Measurements from ENCODE around the gene EXOSC1.
A peak's percentile ranks its signal among the peaks of the same experiment; 100 is the strongest.

The EXOSC1 gene

GRCh38 chr10:97451605-97452004, 5.8 kb upstream of the EXOSC1 start:
- in situ Hi-C loops (cut with HindIII; ENCODE audit: low sequenced_read_pairs): no loop called here
- no peak for DNase-seq (ENCODE audit: low read depth, low spot score)
- H3K4me3 ChIP-seq (ENCODE audit: low read depth, low read length): no peak overlapping the region
- TF ChIP-seq, protein P1, sequence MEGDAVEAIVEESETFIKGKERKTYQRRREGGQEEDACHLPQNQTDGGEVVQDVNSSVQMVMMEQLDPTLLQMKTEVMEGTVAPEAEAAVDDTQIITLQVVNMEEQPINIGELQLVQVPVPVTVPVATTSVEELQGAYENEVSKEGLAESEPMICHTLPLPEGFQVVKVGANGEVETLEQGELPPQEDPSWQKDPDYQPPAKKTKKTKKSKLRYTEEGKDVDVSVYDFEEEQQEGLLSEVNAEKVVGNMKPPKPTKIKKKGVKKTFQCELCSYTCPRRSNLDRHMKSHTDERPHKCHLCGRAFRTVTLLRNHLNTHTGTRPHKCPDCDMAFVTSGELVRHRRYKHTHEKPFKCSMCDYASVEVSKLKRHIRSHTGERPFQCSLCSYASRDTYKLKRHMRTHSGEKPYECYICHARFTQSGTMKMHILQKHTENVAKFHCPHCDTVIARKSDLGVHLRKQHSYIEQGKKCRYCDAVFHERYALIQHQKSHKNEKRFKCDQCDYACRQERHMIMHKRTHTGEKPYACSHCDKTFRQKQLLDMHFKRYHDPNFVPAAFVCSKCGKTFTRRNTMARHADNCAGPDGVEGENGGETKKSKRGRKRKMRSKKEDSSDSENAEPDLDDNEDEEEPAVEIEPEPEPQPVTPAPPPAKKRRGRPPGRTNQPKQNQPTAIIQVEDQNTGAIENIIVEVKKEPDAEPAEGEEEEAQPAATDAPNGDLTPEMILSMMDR (IDR thresholded peaks at IDR 0.05; ENCODE audit: low read depth, low read length): no peak

DNA sequence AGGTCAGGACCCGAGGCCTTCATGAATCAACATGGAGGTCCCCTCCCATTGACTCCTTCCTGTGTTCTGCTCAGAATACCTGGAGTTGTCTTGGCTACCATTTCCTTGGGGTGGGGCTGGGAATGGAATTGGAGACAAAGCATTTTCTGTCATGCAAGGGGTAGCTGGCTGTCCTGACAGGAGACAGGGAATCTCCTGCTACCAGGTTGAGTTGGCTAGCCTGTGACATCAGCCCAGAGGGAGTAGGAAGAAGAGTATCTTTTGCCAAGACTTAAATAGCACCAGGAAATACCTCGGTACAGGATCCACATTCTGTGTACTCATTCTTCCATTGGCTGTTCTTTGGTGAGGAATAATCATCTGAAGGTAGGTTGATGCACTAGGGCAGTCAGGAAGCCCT, 5.0 kb upstream of the EXOSC1 start:
- no peak for DNase-seq (ENCODE audit: low read depth, low spot score)
- no peak overlapping the region for H3K4me3 ChIP-seq (ENCODE audit: low read depth, low read length)
- TF ChIP-seq, protein P1 (IDR thresholded peaks at IDR 0.05; ENCODE audit: low read depth, low read length): no peak
- in situ Hi-C loops (cut with HindIII; ENCODE audit: low sequenced_read_pairs): no loop called here

- peak overlapping the region; percentile 99 for H3K4me3 ChIP-seq (ENCODE audit: low read depth, low read length)
- in situ Hi-C loops (cut with HindIII; ENCODE audit: low sequenced_read_pairs): no loop called here
- DNase-seq (ENCODE audit: low read depth, low spot score): no peak
- TF ChIP-seq, protein P1 (IDR thresholded peaks at IDR 0.05; ENCODE audit: low read depth, low read length): no peak
Measured at GRCh38 chr10:97445357-97445721, 467 bp downstream of the EXOSC1 start.

DNA sequence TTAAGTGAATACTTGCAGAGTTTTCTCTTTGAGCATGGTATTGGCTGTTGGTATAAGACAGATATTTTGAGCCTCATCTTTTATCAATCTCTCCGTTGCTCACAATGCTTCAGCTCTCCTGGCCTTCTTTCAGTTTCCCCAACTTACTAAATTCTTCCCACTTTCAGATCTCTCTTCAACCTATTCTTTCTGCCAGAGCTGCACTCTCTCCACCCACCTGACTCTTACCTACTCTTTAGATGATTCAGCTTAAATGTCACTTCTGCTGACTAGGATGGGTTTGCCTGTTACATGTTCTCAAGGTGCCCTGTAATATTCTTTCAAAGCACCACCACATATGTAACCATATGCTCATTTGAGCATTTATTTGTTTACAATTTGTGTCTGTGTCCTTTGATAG, 1.6 kb downstream of the EXOSC1 start:
- DNase-seq (ENCODE audit: low read depth, low spot score): no peak
- H3K4me3 ChIP-seq (ENCODE audit: low read depth, low read length): no peak overlapping the region
- in situ Hi-C loops (cut with HindIII; ENCODE audit: low sequenced_read_pairs): no loop called here
- TF ChIP-seq, protein P1 (IDR thresholded peaks at IDR 0.05; ENCODE audit: low read depth, low read length): no peak

- in situ Hi-C loops (cut with HindIII; ENCODE audit: low sequenced_read_pairs): no loop called here
- no peak overlapping the region for H3K4me3 ChIP-seq (ENCODE audit: low read depth, low read length)
- TF ChIP-seq, protein P1 (IDR thresholded peaks at IDR 0.05; ENCODE audit: low read depth, low read length): no peak
- DNase-seq (ENCODE audit: low read depth, low spot score): no peak
Measured at GRCh38 chr10:97442277-97442676, 3.5 kb downstream of the EXOSC1 start.

DNA sequence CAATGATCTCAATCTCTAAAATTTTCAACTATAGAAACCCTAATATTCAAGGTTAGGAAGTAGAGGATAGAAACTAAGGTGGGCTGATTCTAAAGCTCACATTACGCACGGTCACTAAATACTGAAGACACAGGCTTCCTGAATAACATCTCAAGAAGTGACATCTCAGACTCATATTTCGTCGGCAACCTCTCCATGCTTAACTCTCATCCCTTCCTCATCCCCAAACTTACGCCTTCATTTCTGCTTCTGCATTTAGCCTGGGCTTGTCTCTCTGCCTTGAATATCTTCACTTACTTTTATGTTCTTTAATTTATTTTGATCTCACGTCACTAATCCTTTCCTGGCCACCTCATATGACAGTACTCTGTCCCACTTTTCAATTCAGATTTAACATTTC, 10.6 kb downstream of the EXOSC1 start:
- TF ChIP-seq, protein P1 (IDR thresholded peaks at IDR 0.05; ENCODE audit: low read depth, low read length): no peak
- H3K4me3 ChIP-seq (ENCODE audit: low read depth, low read length): no peak overlapping the region
- no peak for DNase-seq (ENCODE audit: low read depth, low spot score)
- in situ Hi-C loops (cut with HindIII; ENCODE audit: low sequenced_read_pairs): no loop called here

DNA sequence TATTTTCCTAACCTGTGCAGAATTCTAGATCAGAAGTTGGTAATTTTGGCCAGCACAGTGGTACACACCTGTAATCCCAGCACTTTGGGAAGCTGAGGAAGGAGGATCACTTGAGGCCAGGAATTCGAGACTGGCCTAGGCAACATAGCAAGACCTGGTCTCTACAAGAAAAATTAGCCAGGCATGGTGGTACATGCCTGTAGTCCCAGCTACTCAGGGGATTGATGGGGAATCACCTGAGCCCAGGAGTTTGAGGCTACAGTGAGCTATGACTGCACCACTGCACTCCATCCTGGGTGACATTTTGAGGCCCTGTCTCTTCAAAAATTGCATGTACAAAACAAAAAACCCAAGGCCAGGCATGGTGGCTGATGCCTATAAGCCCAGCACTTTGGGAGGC, 11.2 kb downstream of the EXOSC1 start:
- DNase-seq (ENCODE audit: low read depth, low spot score): no peak
- no peak overlapping the region for H3K4me3 ChIP-seq (ENCODE audit: low read depth, low read length)
- in situ Hi-C loops (cut with HindIII; ENCODE audit: low sequenced_read_pairs): no loop called here
- TF ChIP-seq, protein P1 (IDR thresholded peaks at IDR 0.05; ENCODE audit: low read depth, low read length): no peak

Data from astrocyte of the spinal cord (primary cell).